Measurements from ENCODE around the gene RREB1.

RREB1 gene

DNA sequence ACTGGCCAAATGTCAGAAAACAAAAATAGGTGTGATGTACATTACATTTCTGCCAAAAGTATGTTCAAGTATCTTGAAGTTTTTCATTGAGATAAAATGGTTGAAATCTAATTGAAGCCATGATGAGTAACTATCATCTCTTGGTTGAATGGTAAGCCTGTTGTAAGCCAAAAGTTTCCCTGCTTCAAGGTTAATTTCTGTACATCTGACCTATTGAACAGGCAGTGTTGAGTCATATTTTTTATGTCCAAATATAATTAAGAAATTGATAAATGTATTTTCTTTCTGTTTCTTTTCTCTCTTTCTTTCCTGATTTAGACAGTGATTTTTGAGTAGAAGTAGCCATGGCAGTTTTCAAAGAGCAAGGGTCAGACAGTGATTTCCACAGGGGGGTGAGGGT is 4.4 kb downstream of the RREB1 start:
- peak overlapping the region; percentile 74 to 94 (median 89) for H3K4me2 ChIP-seq
- no peaks in the 10 kb centered on the region for H3K9me3 ChIP-seq (replicated peaks in 1 of 11)
- peaks cover 77 to 80% (median 79%) of the 10 kb centered on the region in 11 experiments for H4K20me1 ChIP-seq
- H3K27ac ChIP-seq = no peak overlapping the region; a peak in 1 of 22 replicates
- peak overlapping the region; percentile 11 to 45 (median 30); a peak in 12 of 20 replicates for H3K4me3 ChIP-seq
- peak overlapping the region in 10 of 11 experiments; percentile 3 to 53 (median 28); a peak in 12 of 22 replicates for H3K9ac ChIP-seq
- peaks cover 67 to 76% (median 72%) of the 10 kb centered on the region in 10 experiments for H3K4me1 ChIP-seq
- H3K36me3 ChIP-seq = peaks cover 0 to 35% (median 5%) of the 10 kb centered on the region in 11 experiments; a peak in 5 of 22 replicates
- no peak for TF ChIP-seq Cebpa-rat (IDR thresholded peaks at IDR 0.05)
- no peaks in the 10 kb centered on the region for H3K27me3 ChIP-seq

DNA sequence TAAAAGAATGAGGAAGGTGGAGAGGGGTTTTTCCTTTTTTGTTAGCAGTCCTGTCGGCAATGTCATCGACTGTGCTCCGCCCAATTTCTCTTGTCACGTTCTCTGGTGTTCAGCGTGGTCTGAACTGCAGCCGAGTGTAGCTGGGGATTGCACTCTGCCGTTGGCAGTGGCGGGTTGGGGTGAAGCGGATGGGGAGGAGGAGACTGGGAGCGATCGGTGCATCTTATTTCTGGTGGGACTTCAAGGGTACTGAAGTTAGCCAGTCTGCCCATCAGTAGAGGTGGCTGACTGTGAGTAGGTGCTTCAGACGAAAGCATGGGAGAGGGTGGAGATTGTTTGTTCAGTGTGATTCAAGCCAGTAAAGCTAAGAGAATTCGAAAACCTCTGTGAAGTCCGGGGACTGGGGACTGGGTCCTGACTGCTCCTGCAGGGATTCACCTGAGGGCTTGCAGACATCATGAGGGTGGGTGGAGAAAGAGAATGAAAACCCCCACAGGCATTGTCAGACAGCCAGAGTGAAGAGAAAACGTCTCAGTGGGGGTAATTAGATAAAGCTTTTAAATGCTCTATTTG is 5.1 kb downstream of the RREB1 start:
- TF ChIP-seq Cebpa-rat (IDR thresholded peaks at IDR 0.05) = no peak
- Histone ChIP-seq H3K27ac (peak overlapping the region in 2 of 11 experiments; percentile 2 to 11; a peak in 6 of 22 replicates), H3K4me2 (peak overlapping the region; percentile 74 to 94 (median 89)), H4K20me1 (peaks cover 80 to 86% (median 84%) of the 10 kb centered on the region in 11 experiments), H3K9ac (peak overlapping the region in 9 of 11 experiments; percentile 8 to 53 (median 29); a peak in 14 of 22 replicates), H3K9me3 (replicated peaks in 1 of 11) (no peaks in the 10 kb centered on the region), H3K27me3 (no peaks in the 10 kb centered on the region), H3K36me3 (peaks cover 0 to 35% (median 5%) of the 10 kb centered on the region in 11 experiments; a peak in 5 of 22 replicates), H3K4me1 (peaks cover 67 to 80% (median 73%) of the 10 kb centered on the region in 10 experiments), H3K4me3 (peak overlapping the region; percentile 11 to 45 (median 30); a peak in 12 of 20 replicates)

DNA sequence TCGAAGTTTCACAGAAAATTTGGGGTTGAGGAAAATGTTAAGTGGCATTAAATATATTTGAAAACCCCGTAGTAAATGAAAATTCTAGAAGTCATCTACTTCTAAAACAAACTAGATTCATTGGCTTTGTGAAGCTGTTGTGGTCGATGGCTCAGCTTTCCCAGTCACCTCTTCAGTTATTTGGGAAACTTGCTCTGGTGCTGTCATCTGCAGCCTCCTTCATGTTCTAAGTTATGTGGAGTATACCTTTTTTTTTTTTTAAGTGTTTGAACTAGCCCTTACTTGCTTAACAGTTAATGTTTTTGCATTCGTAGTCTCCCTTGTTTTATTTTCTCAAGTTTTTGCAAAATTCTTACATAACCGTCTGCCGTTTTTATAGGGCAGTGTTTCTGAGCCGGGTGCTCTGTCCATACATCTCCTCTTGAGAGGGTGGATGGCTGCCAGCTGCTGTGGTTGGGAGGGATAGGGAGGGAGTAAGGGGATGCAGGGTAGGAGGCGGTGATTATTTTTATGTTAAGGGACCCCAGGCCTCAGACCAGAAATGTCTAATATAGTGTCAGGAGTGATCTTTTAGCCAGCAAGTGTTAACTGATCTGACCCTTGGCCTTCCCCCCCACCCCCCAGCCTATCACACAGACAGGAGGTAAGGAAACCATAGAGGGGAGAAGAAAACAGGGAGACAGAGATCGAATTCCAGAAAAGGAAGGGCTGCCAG is 7.1 kb downstream of the RREB1 start:
- Histone ChIP-seq H3K9ac (peak overlapping the region in 1 of 11 experiments; percentile 30; a peak in 2 of 22 replicates), H3K4me3 (no peak overlapping the region), H3K4me1 (peaks cover 67 to 92% (median 69%) of the 10 kb centered on the region in 10 experiments), H3K36me3 (peaks cover 0 to 48% (median 7%) of the 10 kb centered on the region in 11 experiments; a peak in 6 of 22 replicates), H3K4me2 (peak overlapping the region; percentile 39 to 94 (median 88); a peak in 21 of 22 replicates), H3K9me3 (replicated peaks in 1 of 11) (no peaks in the 10 kb centered on the region), H4K20me1 (peaks cover 87 to 100% (median 100%) of the 10 kb centered on the region in 11 experiments), H3K27ac (no peak overlapping the region), H3K27me3 (no peaks in the 10 kb centered on the region)
- TF ChIP-seq Cebpa-rat (IDR thresholded peaks at IDR 0.05) = no peak

DNA sequence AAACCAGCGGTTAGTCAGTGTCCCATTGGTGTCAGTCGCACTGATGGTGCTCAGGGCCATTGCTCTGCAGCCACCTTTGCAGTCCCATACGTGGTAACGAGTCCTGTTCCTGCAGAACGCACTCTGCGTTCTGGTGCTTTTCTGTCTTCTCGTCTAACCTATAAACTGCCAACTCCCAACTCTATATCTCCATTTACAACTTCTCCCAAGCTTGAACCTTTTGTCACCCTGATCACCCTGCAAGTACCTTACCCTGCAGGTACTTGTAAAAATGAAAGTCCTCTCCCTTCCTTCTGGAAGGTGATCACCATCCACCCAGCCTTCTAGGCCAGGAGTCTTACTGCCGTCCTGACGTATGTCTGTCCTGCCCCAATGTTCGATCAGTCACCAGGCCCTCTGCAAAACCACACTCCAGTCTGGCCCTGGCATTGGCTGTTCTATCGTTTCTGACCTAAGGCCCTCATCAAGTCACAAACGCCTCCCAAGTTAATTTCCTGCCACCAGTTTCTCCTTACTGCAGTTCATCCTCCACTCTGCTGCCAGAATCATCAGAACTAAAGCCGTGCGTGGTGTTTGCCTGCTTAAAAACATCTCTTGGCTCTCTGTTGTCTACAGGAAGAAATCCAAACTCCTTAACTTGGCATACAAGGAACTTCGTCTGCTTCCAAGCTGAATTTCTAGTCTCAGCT is 7.9 kb downstream of the RREB1 start:
- H3K27ac ChIP-seq = no peak overlapping the region
- TF ChIP-seq Cebpa-rat (IDR thresholded peaks at IDR 0.05) = no peak

DNA sequence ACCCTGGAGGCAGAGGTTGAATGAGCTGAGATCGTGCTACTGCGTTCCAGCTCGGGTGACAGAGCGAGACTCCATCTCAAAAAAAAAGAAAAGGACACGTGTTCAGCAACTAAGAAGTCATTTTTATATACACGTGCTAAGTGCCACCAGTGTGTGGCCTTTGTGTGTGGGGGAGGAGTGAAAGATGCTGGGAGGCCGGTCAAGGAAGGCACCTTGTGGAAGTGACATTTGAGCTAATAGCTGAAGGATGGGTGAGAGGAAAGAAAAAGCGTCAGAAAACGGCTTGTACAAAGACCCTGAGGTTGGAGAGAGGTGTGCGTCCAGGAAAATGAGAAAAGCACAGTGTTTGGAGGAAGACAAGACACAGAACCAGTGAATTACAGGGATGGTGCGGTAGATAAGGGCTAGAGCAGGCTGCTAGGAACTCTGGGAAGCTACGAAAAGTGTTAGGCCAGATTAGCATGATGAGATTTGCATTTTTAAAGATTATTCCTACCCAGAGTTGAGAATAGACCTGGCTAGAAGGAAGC is 11.6 kb downstream of the RREB1 start:
- no peak overlapping the region for H3K4me3 ChIP-seq
- H3K4me2 ChIP-seq = no peak overlapping the region; a peak in 1 of 22 replicates
- no peaks in the 10 kb centered on the region for H3K27me3 ChIP-seq
- no peak for TF ChIP-seq Cebpa-rat (IDR thresholded peaks at IDR 0.05)
- peaks cover 33 to 78% (median 42%) of the 10 kb centered on the region in 11 experiments for H3K36me3 ChIP-seq
- H4K20me1 ChIP-seq = peaks cover 62 to 100% (median 99%) of the 10 kb centered on the region in 11 experiments
- peaks cover 30 to 65% (median 32%) of the 10 kb centered on the region in 10 experiments for H3K4me1 ChIP-seq
- peaks cover 0 to 29% (median 11%) of the 10 kb centered on the region in 11 experiments; a peak in 12 of 22 replicates for H3K9me3 ChIP-seq (replicated peaks in 1 of 11)
- no peak overlapping the region for H3K9ac ChIP-seq
- H3K27ac ChIP-seq = no peak overlapping the region

More for the DNA sequence above, 7.9 kb downstream of the RREB1 start:
- H3K4me2 ChIP-seq = peak overlapping the region; percentile 6 to 94 (median 85); a peak in 19 of 22 replicates
- peak overlapping the region in 2 of 11 experiments; percentile 7 to 30; a peak in 1 of 22 replicates for H3K9ac ChIP-seq
- peaks cover 0 to under 1% (median 0%) of the 10 kb centered on the region in 11 experiments; a peak in 2 of 22 replicates for H3K9me3 ChIP-seq (replicated peaks in 1 of 11)
- H4K20me1 ChIP-seq = peaks cover 79 to 100% (median 100%) of the 10 kb centered on the region in 11 experiments
- no peaks in the 10 kb centered on the region for H3K27me3 ChIP-seq
- peaks cover 4 to 56% (median 11%) of the 10 kb centered on the region in 11 experiments; a peak in 14 of 22 replicates for H3K36me3 ChIP-seq
- H3K4me3 ChIP-seq = no peak overlapping the region
- peaks cover 59 to 84% (median 62%) of the 10 kb centered on the region in 10 experiments for H3K4me1 ChIP-seq

GRCh38 chr6:7121700-7122241 is 14.0 kb downstream of the RREB1 start:
- peaks cover 0 to 29% (median 11%) of the 10 kb centered on the region in 11 experiments; a peak in 12 of 22 replicates for H3K9me3 ChIP-seq (replicated peaks in 1 of 11)

GRCh38 chr6:7122684-7123083 is 14.9 kb downstream of the RREB1 start:
- peaks cover 0 to 29% (median 11%) of the 10 kb centered on the region in 11 experiments; a peak in 12 of 22 replicates for H3K9me3 ChIP-seq (replicated peaks in 1 of 11)
- H4K20me1 ChIP-seq = peaks cover 65 to 100% (median 99%) of the 10 kb centered on the region in 11 experiments

More at GRCh38 chr6:7121700-7122241, 14.0 kb downstream of the RREB1 start:
- Histone ChIP-seq H3K27ac (no peak overlapping the region), H3K4me1 (peaks cover 14 to 65% (median 21%) of the 10 kb centered on the region in 10 experiments), H3K4me3 (no peak overlapping the region), H4K20me1 (peaks cover 59 to 100% (median 99%) of the 10 kb centered on the region in 11 experiments), H3K36me3 (peaks cover 40 to 75% (median 56%) of the 10 kb centered on the region in 11 experiments), H3K9ac (no peak overlapping the region), H3K27me3 (no peaks in the 10 kb centered on the region), H3K4me2 (no peak overlapping the region)
- TF ChIP-seq Cebpa-rat (IDR thresholded peaks at IDR 0.05) = no peak

GRCh38 chr6:7124114-7124513 is 16.4 kb downstream of the RREB1 start:
- H3K36me3 ChIP-seq = peaks cover 42 to 86% (median 64%) of the 10 kb centered on the region in 11 experiments
- no peak overlapping the region for H3K9ac ChIP-seq
- TF ChIP-seq Cebpa-rat (IDR thresholded peaks at IDR 0.05) = no peak
- no peak overlapping the region for H3K4me3 ChIP-seq
- H3K9me3 ChIP-seq (replicated peaks in 1 of 11) = peaks cover 0 to 29% (median 11%) of the 10 kb centered on the region in 11 experiments; a peak in 12 of 22 replicates
- peak overlapping the region in 8 of 11 experiments; percentile 1 to 58 (median 25); a peak in 10 of 22 replicates for H3K4me2 ChIP-seq
- H3K4me1 ChIP-seq = peaks cover 36 to 71% (median 43%) of the 10 kb centered on the region in 10 experiments
- no peaks in the 10 kb centered on the region for H3K27me3 ChIP-seq
- H4K20me1 ChIP-seq = peaks cover 68 to 100% (median 99%) of the 10 kb centered on the region in 11 experiments
- H3K27ac ChIP-seq = no peak overlapping the region

More at GRCh38 chr6:7122684-7123083, 14.9 kb downstream of the RREB1 start:
- peaks cover 22 to 67% (median 29%) of the 10 kb centered on the region in 10 experiments for H3K4me1 ChIP-seq
- H3K27me3 ChIP-seq = no peaks in the 10 kb centered on the region
- H3K36me3 ChIP-seq = peaks cover 40 to 77% (median 57%) of the 10 kb centered on the region in 11 experiments
- H3K4me2 ChIP-seq = no peak overlapping the region
- no peak overlapping the region for H3K4me3 ChIP-seq
- H3K27ac ChIP-seq = no peak overlapping the region
- no peak overlapping the region for H3K9ac ChIP-seq
- no peak for TF ChIP-seq Cebpa-rat (IDR thresholded peaks at IDR 0.05)

Data from BLaER1 treated with 17β-estradiol and CSF1 and Interleukin-3, amounts not matched to agents 10 nM and 100 nM (cell line).